ENCODE results near the gene DLEC1.

DLEC1 gene

DNA sequence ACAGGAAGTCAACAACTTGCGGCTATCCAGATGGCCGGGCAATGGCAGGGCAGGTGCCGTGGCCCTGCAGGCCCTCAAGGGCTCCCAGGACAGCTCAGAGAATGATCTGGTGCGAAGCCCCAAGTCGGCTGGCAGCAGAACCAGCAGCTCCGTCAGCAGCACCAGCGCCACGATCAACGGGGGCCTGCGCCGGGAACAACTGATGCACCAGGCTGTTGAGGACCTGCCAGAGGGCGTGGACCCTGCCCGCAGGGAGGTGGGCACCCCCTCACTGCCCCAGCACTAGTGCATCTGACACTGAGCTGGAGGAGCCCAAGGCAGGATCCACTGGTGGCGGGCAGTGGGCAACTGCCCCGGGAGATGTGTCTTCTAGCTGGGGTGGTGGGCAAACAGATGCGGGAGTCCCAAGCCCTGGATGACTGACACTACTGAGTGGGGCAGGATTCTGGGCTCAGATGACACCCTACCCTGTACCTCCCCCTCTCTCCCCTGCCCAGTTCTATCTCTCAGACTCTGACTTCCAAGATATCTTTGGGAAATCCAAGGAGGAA lies 32.5 kb upstream of the DLEC1 start:
- no peak overlapping the region for H3K4me3 ChIP-seq (replicated peaks; ENCODE audit: low read depth, low read length)
- TF ChIP-seq, protein P1, sequence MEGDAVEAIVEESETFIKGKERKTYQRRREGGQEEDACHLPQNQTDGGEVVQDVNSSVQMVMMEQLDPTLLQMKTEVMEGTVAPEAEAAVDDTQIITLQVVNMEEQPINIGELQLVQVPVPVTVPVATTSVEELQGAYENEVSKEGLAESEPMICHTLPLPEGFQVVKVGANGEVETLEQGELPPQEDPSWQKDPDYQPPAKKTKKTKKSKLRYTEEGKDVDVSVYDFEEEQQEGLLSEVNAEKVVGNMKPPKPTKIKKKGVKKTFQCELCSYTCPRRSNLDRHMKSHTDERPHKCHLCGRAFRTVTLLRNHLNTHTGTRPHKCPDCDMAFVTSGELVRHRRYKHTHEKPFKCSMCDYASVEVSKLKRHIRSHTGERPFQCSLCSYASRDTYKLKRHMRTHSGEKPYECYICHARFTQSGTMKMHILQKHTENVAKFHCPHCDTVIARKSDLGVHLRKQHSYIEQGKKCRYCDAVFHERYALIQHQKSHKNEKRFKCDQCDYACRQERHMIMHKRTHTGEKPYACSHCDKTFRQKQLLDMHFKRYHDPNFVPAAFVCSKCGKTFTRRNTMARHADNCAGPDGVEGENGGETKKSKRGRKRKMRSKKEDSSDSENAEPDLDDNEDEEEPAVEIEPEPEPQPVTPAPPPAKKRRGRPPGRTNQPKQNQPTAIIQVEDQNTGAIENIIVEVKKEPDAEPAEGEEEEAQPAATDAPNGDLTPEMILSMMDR (IDR thresholded peaks at IDR 0.05; ENCODE audit: insufficient read depth, low read length, poor library complexity, severe bottlenecking) = no peak

DNA sequence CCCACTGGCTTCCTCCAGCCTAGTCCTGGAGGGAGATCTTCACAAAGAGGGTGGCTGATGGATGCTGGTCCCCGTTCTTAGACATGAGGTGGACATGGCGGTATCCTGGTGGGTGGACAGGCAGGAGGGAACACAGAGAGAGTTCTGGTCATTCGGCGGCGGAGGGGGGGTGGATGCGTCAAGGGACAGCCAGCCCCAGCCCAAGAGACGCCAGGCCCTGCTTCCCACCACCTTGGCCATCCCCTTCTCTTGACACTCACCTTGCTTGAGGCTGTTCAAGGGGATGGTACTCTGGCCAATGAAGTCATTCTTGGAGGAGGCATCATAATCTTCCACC lies 31.3 kb upstream of the DLEC1 start:
- DNase-seq (ENCODE audit: extremely low read depth, insufficient read length) = no peak
- TF ChIP-seq, protein P1 (IDR thresholded peaks at IDR 0.05; ENCODE audit: insufficient read depth, low read length, poor library complexity, severe bottlenecking) = no peak
- Histone ChIP-seq H3K27me3 (replicated peaks; ENCODE audit: control insufficient read depth, insufficient read depth, low read length) (no peaks in the 10 kb centered on the region), H3K36me3 (ENCODE audit: control insufficient read depth, insufficient read depth, low read length) (peaks cover 11% of the 10 kb centered on the region), H3K4me3 (replicated peaks; ENCODE audit: low read depth, low read length) (no peak overlapping the region)

More for the DNA sequence above, 32.5 kb upstream of the DLEC1 start:
- peaks cover 19% of the 10 kb centered on the region for H3K36me3 ChIP-seq (ENCODE audit: control insufficient read depth, insufficient read depth, low read length)
- DNase-seq (ENCODE audit: extremely low read depth, insufficient read length) = no peak
- no peaks in the 10 kb centered on the region for H3K27me3 ChIP-seq (replicated peaks; ENCODE audit: control insufficient read depth, insufficient read depth, low read length)

DNA sequence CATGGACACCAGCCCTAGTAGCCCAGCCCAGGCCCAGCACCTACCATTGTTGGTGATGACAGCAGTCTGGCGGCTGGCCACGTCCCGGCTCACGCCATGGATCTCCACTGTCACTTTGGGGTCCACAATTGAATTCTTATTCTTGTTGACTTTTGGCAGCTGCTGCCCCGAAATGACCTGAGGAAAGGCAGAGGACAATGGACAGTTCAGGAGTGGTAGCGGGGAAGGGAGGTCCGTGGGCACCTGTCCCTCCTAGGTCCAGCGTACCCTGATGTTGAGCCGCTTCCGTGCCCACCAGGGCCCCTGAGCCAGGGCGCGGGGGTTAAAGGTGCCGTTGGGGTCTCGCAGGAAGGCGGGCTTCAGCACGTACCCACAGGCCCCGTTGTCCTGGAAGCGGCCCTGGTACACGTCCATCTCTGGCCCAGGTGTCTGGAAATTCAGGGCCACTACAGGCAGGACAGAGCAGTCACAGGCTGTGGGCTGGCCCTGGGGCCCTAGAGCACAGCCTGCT lies 30.8 kb upstream of the DLEC1 start:
- TF ChIP-seq, protein P1 (IDR thresholded peaks at IDR 0.05; ENCODE audit: insufficient read depth, low read length, poor library complexity, severe bottlenecking) = no peak
- H3K36me3 ChIP-seq (ENCODE audit: control insufficient read depth, insufficient read depth, low read length) = peaks cover 9% of the 10 kb centered on the region
- H3K4me3 ChIP-seq (replicated peaks; ENCODE audit: low read depth, low read length) = no peak overlapping the region
- H3K27me3 ChIP-seq (replicated peaks; ENCODE audit: control insufficient read depth, insufficient read depth, low read length) = no peaks in the 10 kb centered on the region
- DNase-seq (ENCODE audit: extremely low read depth, insufficient read length) = no peak

DNA sequence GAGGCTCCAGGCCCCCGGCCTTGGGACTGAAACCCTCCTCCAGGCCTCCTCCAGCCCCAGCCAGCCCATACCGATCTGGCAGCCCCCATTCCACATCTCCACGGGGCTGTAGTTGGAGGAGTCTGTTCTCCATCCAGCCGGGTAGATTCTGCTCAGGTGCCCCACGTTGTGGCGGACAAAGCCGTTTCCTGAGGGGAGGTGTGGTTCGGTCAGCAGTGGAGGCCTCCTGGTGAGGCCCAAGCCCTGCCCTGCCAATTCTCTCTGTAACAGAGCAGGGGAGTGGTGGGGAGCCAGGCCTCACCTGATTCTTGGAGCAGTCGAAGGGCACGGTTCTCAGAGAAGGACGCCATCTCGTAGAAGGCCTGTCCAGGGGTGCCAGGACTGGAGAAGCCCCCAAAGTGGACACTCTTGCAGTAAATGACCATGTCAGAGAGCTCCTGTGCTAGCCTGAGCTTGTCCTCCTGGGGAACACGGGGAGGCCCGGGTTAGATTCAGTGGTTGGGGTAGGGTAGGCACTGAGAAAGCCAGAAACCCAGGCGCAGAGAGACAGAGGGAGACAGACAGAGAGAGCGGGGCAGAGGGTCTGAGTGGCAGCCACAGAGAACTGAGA lies 29.9 kb upstream of the DLEC1 start:
- Histone ChIP-seq H3K4me3 (replicated peaks; ENCODE audit: low read depth, low read length) (no peak overlapping the region), H3K36me3 (ENCODE audit: control insufficient read depth, insufficient read depth, low read length) (peaks cover 9% of the 10 kb centered on the region), H3K27me3 (replicated peaks; ENCODE audit: control insufficient read depth, insufficient read depth, low read length) (no peaks in the 10 kb centered on the region)
- TF ChIP-seq, protein P1 (IDR thresholded peaks at IDR 0.05; ENCODE audit: insufficient read depth, low read length, poor library complexity, severe bottlenecking) = no peak
- DNase-seq (ENCODE audit: extremely low read depth, insufficient read length) = no peak

- H3K36me3 ChIP-seq (ENCODE audit: control insufficient read depth, insufficient read depth, low read length) = peaks cover 8% of the 10 kb centered on the region
- no peaks in the 10 kb centered on the region for H3K27me3 ChIP-seq (replicated peaks; ENCODE audit: control insufficient read depth, insufficient read depth, low read length)
- TF ChIP-seq, protein P1 (IDR thresholded peaks at IDR 0.05; ENCODE audit: insufficient read depth, low read length, poor library complexity, severe bottlenecking) = no peak
- no peak overlapping the region for H3K4me3 ChIP-seq (replicated peaks; ENCODE audit: low read depth, low read length)
- no peak for DNase-seq (ENCODE audit: extremely low read depth, insufficient read length)
These were observed 29.0 kb upstream of the DLEC1 start for GRCh38 chr3:38009807-38010591.
